Fibroblast of peridontal ligament (primary cell): Measurements from ENCODE around the gene SPRY1.

Experiments
- DNase-seq: peaks from one replicate; pipeline ENCODE4 v3.0.0-alpha.2; 2010; ENCODE audit errors: extremely low read depth

Gene SPRY1

DNA sequence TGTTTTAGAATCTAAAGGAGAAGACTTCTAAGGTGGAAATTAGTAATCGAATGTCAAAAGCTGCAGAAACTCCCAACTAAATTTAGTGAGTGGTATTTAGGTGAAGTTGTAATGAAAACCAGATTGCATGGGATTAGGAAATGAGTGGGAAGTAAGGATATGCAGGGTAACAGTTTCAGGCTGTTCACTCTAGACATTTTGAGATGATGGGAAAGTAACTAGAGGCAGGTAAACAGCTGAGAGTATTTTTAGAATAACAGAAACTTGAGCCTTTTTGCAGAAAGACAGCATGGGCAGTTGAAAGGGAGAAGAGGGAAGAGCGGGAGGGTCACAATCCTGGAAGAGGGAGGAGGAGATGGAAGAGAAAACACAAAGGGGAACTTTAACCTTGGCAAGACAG is 12.7 kb downstream of the SPRY1 start:
- peak; percentile 50 for DNase-seq

DNA sequence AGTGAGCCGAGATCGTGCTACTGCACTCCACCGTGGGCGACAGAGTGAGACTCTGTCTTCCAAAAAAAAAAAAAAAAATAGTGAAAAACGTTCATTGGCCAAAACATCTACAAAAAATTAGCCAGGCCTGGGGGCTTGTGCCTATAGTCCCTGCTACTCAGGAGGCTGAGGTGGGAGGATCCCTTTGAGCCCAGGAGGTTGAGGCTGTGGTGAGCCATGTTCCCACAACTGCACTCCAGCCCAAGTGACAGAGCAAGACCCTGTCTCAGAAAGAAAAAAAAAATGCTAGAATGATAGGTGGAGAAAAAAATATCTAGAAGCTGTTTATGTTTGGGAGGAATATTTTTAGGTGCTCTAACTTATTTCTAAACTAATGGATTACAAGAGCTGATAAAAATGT is 14.9 kb downstream of the SPRY1 start:
- no peak for DNase-seq

DNA sequence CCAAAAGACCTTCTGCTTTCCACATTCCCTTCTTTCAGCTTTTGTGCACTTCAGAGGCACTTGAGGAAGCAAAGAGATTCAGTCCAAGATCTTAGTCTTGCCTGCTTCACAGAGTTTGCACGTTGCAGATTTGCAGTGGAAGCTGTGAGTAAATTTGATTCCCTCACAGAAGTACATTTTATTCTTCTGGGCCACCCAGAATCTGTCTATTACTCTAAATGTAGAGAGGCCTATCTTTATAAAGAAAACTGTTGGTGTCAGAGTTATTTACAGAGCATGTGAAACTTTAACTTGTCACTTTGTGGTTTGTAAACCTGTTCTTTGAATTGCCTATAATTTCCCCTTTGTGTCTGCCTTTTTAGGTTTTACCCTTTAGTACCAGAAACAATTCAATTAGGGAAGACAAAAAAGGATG is 15.5 kb downstream of the SPRY1 start:
- no peak for DNase-seq

DNA sequence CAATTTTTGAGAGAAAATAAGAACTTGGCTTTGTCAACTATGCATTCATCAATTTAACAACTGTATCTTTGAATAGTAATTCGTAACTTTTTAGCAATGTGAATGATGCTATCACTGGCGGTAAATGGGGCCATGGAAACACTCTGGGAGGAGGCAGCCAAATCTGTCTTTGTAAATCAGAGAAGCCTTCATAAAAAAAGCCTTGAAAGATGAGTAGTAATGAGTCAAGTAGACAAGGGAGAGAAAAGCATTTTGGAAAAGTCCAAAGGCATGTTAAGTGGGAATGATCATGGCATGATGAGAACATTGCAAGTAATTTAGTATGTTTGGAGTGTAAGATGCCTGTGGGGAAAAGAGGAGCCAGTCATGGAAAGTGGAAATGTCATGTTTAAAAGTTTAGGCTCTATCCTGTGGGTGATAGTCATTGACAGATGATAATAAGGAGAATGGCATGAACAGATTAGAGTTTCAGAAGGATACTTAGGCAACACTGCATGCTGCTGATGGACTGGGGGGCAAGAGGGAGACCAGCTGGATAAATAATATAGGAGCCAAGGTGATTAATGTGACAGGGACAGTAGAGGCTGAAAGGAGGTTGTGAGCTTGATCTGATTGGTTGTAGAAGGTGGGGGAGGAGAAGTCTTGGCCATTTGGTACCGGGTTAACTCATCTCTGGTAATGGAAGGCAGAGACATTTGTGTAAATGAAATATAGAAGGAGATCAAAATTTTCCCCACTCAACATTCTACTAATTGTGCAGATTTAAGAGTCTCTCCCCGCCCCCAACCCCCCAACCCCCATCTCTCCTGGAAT is 16.3 kb downstream of the SPRY1 start:
- DNase-seq: peak; percentile 44

DNA sequence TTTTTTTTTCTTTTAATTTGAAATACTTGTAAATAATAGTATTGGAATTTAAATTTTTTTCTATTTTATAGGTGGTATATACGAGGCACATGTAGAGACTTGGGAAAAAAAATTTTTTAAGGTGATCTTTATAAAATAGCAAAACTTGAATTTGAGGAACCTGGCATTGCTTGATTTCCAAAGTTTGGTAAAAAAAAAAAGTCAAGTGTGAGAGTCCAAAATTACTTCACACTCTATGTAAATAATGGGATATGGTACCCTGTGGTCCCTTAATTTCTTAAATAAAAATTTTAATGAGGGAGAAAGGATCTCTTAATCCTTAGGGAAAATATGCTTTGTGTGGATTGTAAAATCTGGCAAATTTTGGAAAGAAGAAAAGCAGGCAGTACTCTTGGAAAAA is 19.0 kb downstream of the SPRY1 start:
- DNase-seq: no peak

DNA sequence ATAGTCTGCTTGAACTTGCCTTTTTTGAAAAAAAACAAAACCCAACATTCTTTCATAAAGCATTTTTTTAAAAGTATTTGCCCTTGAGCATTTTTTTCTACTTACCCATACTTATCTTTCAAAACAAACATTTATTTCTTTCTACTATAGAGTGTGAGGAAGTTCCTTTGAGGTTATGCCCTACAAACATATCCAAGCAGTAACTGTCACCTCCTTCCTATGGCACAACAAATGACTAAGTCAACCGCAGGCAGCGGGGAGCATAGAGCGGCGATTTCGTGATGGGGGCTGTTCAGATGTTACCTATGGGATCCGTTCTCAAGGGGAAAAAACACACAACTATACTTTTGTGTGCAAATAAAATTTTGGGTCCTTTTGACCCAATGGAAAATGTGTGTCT is 19.4 kb downstream of the SPRY1 start:
- DNase-seq: peak; percentile 60

DNA sequence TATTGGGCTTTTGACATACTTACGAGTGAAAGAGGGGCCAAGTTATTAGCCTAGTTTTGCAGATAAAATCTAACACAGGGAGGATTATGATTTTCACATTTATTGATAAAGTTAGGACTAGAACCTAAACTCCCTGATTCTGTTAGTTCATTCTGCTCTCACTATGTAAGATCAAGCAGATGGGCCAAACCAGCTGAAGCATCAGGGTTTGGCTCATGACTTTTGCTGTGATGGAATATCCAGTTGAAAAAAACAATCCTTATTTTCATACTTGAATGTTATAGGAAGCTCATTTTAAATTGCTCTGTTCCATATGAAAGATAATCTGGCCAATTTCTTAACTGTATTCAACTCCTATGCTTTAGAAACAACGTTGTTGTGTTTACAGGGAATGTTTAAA is 21.2 kb downstream of the SPRY1 start:
- DNase-seq: peak; percentile 62

DNA sequence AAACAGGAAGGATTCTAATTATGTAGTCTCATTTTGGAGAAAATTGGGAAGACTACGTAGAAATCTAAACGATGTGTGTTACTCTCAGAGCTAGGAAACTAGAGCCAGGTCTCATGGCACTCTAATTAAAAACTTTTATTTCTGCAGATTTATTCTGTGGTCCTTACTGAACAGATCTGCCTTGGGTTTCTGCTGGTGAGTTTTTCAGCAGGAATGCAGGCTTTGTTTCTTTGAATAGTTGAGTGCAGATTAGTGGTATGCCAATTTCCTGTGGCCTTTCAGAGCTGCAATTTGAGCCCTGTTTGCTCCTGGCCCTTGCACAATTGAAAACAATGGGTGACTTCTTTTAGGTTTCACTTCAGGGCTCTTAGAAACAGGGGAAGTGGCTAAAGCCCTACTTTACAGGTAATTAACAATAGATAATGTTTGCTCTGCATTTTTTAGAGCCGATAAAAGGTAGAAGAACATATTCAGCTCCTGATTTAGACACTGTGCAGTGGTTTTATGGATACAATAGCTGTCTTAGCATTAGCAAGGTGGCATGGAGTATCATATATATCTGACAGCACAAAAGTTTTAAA is 21.8 kb downstream of the SPRY1 start:
- peak; percentile 96 for DNase-seq

DNA sequence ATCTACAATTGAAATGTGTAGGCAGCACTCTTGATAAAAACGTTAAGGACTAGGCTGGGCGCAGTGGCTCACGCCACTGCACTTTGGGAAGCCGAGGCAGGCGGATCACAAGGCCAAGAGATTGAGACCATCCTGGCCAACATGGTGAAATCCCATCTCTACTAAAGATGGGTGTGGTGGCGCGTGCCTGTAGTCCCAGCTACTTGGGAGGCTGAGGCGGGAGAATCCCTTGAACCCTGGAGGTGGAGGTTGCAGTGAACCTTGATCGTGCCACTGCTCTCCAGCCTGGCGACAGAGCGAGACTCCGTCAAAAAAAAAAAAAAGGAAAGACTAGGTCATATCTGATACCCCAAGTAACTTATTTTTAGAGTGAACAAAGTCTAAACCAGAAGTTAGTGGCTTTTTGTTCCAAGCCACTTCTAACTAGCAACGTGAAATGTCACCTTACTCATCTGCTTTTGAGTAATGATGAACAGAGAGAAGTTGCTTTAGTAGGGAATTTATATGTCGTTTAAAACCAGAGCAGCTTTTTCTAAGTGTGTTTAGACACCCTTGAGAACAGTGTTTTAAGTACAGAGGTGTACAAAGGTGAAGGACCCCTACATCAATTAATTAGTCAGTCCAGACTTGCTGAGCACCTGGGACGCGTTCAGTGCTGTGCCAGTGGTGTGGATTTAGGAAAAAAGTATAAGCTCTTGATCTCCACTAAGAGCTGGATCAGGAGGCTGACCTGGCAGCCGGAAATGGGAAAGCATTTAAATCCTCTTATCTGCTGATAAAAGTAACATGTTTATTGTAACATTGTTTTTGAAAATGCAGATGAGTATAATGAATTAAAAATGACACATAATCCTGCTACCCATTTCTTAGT is 23.5 kb downstream of the SPRY1 start:
- no peak for DNase-seq

DNA sequence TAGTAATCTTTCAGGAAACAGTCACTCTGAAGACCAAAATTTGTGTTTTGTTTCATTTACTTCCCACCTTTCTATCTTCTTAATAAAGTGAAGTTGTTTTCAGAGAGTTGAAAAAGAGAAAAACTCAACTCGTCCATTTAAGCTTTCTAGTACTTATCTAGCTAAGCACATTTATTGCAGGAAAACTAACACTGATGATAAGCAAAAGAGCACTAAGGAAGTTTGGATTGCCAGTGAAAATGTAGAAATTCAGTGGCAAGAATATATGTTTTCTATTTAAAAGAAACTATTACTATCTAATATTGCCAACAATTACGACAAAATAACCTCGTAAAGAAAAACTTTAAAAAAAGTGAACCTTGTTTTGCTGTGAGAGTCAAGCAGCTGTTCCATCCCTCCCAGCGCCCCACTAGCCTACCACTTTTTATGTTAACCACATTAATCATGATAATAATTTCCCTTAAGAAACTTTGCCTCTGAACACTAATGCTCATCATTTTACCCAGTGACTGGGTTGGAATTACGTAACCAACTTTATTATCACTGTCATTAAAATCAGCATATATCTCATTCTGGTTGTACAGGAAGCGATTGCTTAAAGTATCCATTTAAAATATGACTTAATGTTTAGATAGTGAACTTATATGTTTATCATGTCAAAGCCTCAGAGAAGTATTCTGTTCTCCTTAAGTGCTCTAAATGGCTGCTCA is 24.8 kb downstream of the SPRY1 start:
- no peak for DNase-seq

DNA sequence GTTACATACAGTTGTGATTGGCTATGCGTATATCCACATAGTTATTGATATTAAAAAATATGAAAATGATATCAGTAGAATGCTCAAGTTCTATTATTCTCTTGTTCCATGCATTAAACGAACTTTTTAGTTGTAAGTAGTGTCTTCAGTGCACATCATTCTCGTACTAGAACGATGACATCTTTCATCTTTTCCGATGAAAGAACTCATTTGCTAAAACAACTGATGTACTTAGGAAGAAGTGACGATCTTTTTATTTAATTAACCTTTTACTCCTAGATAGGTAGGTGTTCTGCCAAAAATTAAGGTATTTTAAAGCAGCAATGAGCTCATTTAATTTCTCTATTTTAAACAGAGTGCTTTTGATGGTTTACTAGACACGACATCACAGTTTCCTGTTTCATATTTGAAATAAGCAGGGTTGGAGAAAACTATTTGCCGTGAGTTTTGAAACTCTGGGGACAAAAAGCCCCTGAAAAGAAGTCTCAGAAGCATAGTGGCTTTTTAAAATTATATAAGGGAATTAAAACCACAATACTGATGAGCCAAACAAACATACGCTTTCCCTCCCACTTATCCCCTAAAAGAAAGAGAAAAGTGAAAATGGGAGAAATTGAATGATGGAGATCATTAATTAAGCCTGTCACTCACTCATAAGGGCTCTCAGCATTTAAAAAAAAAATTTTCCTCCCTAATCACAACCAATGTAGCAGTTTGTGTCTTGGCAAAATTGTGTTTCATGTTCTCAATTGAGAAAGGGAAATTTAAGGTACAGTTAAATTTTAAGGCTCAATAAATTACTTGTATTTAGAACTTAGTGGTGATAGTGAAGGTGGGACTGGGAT is 25.6 kb downstream of the SPRY1 start:
- DNase-seq: no peak

DNA sequence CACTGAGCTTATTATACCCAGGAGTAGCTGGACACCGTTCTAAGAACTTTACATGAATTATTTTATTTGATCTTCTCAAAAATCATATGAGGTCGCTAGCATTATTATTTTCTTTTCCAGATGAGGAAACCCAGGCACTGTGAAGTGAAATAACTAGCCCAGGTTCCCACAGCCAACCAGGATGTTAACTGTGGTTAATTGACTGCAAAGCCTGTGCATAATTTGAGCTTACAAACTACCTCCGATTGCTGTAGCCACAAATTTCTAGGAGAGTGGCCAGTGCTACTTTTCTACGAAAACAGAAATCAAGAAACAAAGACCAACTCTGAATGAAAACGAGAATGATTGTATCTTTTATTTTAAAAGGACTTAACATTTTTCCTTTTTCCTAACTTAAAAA is 27.2 kb downstream of the SPRY1 start:
- no peak for DNase-seq

DNA sequence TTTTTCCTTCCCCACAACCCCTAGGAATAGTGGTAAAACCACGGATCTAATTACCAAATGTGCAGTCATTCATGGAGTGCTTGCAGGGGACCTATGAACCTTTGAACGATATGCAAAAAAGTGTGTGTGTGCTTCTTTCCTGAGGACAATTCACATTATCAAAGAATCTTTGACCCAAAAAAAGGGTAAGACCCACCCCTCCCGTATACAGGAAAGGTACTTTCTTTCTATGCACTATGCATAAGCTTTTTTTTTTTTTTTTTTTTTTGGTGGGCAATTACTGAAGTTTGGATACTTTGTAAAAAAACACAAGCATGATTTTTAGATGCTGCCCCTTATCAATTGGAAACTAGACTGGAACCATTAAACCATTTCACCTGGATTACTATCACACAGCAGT is 31.4 kb downstream of the SPRY1 start:
- DNase-seq: no peak

DNA sequence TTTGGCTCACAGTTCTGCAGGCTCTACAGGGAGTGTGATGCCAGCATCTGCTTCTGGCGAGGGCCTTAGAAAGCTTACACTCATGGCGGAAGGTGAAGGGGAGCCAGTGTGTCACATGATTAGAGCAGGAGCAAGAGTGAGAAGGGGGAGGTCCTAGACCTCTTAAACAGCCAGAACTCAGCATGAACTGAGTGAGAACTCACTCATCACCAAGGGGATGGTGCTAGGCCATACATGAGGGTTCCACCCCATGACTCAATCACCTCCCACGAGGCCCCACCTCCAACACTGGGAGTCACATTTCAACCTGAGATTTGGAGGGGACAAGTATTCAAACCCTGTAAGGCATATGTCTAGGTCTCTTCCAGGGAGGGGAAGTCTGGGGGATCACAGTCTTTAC is 33.4 kb downstream of the SPRY1 start:
- no peak for DNase-seq

DNA sequence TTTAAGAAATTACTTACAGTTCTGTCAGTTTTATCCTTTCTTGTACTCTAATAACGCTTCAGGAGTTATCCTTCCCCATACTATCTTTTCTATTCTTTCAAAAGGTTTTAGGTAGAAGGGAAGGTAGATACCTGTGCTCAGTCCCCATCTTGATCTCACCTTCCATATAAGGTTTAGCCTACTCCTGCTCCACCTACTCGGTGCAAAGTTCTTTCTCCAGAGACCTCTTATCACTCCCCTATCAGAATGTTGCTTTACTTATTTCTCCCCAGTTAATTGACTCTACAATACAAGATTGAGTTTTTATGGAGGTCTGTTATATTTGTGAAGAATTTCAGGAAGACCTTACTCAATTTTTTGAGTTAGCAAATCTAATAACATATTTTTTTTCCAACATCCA is 33.9 kb downstream of the SPRY1 start:
- DNase-seq: no peak

DNA sequence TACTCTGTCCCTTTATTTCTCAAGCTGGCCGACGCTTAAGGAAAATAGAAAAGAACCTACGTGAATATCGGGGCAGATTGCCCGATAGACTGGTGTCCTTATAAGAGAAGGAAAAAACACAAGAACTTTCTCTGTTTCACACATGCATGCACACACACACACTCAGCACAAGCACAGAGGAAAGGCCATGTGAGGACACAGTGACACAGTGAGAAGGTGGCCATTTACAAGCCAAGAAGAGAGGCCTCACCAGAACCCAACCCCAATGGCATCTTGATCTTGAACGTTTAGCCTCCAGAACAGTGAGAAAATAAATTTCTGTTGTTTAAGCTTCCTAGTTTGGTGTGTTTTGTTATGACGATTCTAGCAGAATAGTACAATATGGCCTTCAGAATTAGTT is 37.0 kb downstream of the SPRY1 start:
- no peak for DNase-seq

DNA sequence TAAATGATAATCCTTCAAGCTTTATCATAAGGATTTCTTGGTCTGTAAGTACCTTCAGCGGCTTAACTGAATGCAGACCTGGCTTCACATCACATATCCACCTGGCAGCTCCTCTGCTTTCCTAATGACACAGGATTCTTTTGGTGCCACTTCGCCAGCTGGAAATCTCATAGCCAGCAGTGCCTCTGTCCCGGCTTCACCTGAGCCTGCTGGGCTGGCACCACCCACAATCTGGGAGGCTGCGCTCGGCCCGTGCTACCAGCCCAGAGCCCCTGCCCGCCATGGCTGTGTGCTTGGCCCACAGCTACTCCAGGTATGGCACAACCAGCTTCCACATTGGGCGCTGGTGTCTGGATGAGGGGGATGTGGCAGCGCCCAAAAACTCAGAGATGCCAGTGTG is 37.4 kb downstream of the SPRY1 start:
- DNase-seq: no peak

DNA sequence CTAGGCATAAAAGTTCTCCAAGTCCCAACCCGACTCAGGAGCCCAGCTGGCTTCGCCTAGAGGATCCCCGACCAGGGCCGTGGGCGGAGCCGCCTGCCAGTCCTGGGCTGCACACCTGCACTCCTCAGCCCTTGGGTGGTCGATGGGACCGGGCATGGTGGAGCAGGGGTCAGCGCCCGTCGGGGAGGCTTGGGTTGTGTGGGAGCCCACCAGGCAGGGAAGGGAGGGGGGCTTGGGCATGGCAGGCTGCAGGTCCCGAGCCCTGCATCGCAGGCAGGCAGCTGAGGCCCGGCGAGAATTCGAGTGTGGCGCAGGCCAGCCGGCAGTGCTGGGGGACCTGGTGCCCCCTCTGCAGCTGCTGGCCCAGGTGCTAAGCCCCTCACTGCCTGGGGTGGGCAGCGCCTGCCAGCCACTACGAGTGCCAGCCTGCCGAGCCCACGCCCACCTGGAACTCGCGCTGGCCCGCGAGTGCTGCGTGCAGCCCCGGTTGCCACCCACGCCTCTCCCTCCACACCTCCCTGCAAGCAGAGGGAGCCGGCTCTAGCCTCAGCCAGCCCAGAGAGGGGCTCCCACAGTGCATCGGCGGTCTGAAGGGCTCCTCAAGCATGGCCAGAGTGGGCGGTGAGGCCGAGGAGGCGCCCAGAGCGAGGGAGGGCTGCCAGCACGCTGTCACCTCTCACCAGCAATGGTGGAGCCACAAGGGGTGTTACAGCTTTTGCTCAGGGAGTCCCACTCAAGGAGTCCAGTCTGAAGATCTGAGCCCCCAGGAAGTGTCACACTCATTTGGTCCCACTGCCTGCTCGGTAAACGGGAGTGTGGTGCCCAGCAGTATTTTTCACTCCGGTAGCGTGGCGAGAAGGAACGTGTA is 38.9 kb downstream of the SPRY1 start:
- DNase-seq: no peak

DNA sequence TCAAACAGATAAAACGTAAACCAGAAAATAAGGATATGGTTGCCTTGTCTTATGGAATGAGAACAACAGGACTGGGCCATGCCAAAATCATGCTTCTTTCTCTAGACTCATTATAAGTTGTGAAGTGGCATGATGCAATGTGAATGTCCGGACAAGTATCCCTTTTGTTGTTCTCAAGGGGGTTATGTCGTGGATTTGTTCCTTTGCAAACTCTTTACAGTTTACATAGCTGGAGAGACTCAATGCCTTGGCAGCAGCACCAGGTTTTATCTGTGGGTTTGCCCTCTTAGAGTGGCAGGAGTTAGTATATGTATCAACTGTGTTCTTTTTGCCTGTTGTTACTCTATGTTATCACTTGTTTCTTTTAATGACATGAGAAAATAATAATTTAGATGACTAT is 41.4 kb downstream of the SPRY1 start:
- DNase-seq: no peak
